ENCODE data around the gene EFCAB14. TPM values are rescaled to one million over a fixed set of nuclear protein-coding genes. Genes with fewer than 3 reads are reported as not detected.

The EFCAB14 gene
- total and polyA plus RNA-seq, 2 donors (not counting 3 experiments of a cell fraction or from before 2014, with no cell fraction given), result 30.0 to 81.7 TPM

DNA sequence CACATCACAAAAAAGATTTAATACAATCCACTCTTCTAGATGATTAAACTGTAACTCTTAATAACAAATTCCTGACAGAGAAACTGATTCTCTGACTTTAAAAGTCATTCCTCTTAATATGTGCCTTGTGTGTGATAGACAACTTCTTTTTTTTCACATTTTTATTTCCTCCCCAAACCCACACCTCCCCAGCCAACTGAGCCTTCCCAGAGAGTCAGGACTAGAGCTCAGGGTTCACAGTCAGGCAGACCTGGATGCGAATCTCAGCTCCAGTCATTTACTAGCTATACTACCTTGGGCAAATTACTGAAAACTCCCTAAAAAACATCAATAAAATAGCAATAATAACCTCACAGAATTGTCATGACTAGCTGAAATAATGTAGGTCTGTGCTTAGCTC is 64.9 kb downstream of the EFCAB14 start:
- no peaks in the 10 kb centered on the region for H3K79me2 ChIP-seq (ENCODE audit: control insufficient read depth, insufficient read depth, low read length)
- no peak for DNase-seq (ENCODE audit: low read depth, low spot score)
- POLR2A ChIA-PET, result no interaction called here
- no peaks in the 10 kb centered on the region for H3K27me3 ChIP-seq (ENCODE audit: control insufficient read depth in 2 of 2, insufficient read depth in 2 of 2, low read length in 2 of 2)
- no peak overlapping the region for H3K27ac ChIP-seq (ENCODE audit: insufficient read depth, low read depth, low read length)
- no peaks in the 10 kb centered on the region for H4K20me1 ChIP-seq (replicated peaks; ENCODE audit: control insufficient read depth, extremely low read depth, insufficient read depth, low read length)
- no peak overlapping the region for H3K4me3 ChIP-seq (replicated peaks in 1 of 3; ENCODE audit: insufficient read depth in 1 of 3, low read depth in 1 of 3, low read length in 3 of 3)
- BruUV-seq (replicated peaks), result no TSS peak
- dilution Hi-C loops (cut with MboI; ENCODE audit: extremely low pct_ligation_motif_present, low sequenced_read_pairs), result no loop called here
- H3K36me3 ChIP-seq (ENCODE audit: control insufficient read depth in 2 of 2, extremely low read depth in 1 of 2, insufficient read depth in 2 of 2, low read length in 2 of 2), result peaks cover 6 to 8% of the 10 kb centered on the region in 2 experiments
- CTCF ChIA-PET, result interaction anchor here (1.3 kb wide), 2 partner anchors 12 to 31 kb away, joined by 4 to 6 read pairs; no protein-coding TSS in a partner anchor
- H3K4me1 ChIP-seq (ENCODE audit: control insufficient read depth, extremely low read depth, insufficient read depth, low read length), result no peaks in the 10 kb centered on the region
- H2AFZ ChIP-seq (ENCODE audit: low read depth, low read length), result no peak overlapping the region
- H3K9me3 ChIP-seq (replicated peaks; ENCODE audit: control insufficient read depth, insufficient read depth, low read length), result no peaks in the 10 kb centered on the region
- FAIRE-seq, result no peak
- TF ChIP-seq FOS (IDR thresholded peaks at IDR 0.05; ENCODE audit: borderline replicate concordance, insufficient read depth, low read length) (no peak), GATA2 (IDR thresholded peaks at IDR 0.05; ENCODE audit: insufficient read depth, insufficient read length, low read depth, low read length) (no peak), JUN (IDR thresholded peaks at IDR 0.05; ENCODE audit: borderline replicate concordance, insufficient read depth, insufficient read length, low read depth) (no peak), POLR2A (IDR thresholded peaks at IDR 0.05; ENCODE audit: low read depth, low read length) (no peak), EZH2 (IDR thresholded peaks at IDR 0.05; ENCODE audit: borderline replicate concordance, low read depth, low read length, severe bottlenecking) (no peak), POLR2AphosphoS5 (IDR thresholded peaks at IDR 0.05; ENCODE audit: insufficient read depth, low read depth, low read length) (no peak), MYC (IDR thresholded peaks at IDR 0.05; ENCODE audit: low read depth, low read length) (no peak)
- TF ChIP-seq, protein P1, sequence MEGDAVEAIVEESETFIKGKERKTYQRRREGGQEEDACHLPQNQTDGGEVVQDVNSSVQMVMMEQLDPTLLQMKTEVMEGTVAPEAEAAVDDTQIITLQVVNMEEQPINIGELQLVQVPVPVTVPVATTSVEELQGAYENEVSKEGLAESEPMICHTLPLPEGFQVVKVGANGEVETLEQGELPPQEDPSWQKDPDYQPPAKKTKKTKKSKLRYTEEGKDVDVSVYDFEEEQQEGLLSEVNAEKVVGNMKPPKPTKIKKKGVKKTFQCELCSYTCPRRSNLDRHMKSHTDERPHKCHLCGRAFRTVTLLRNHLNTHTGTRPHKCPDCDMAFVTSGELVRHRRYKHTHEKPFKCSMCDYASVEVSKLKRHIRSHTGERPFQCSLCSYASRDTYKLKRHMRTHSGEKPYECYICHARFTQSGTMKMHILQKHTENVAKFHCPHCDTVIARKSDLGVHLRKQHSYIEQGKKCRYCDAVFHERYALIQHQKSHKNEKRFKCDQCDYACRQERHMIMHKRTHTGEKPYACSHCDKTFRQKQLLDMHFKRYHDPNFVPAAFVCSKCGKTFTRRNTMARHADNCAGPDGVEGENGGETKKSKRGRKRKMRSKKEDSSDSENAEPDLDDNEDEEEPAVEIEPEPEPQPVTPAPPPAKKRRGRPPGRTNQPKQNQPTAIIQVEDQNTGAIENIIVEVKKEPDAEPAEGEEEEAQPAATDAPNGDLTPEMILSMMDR (IDR thresholded peaks at IDR 0.05; ENCODE audit: extremely low read depth in 1 of 2, insufficient read depth in 1 of 2, low read depth in 1 of 2, low read length in 2 of 2), result no peak
- TF ChIP-seq, protein P2, sequence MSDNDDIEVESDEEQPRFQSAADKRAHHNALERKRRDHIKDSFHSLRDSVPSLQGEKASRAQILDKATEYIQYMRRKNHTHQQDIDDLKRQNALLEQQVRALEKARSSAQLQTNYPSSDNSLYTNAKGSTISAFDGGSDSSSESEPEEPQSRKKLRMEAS (IDR thresholded peaks at IDR 0.05; ENCODE audit: insufficient read depth, insufficient read length), result no peak
- H3K9me1 ChIP-seq (replicated peaks; ENCODE audit: control insufficient read depth, extremely low read depth, insufficient read depth, low read length), result no peaks in the 10 kb centered on the region
- no peak overlapping the region for H3K4me2 ChIP-seq (ENCODE audit: insufficient read depth, low read length)
- H3K9ac ChIP-seq (replicated peaks; ENCODE audit: extremely low read depth, insufficient read depth, low read length), result no peak overlapping the region
- intact Hi-C loops (cut with micrococcal nuclease), result no loop called here

All from endothelial cell of umbilical vein (primary cell).